SK-N-MC (cell line): ENCODE data around the gene C12orf56.

ENCODE experiments used
- EZH2 ChIP-seq: fragments of 200-600 bp; sonication (generic); IDR thresholded peaks from one replicate; pipeline ENCODE4 v1.6.1; 2017; ENCODE audit warnings: antibody characterized with exemption
- POLR2AphosphoS5 ChIP-seq: IDR thresholded peaks from 2 replicates; pipeline ENCODE4 v1.6.1; 2012; ENCODE audit warnings: mild to moderate bottlenecking, low read depth, low read length, borderline replicate concordance

DNA sequence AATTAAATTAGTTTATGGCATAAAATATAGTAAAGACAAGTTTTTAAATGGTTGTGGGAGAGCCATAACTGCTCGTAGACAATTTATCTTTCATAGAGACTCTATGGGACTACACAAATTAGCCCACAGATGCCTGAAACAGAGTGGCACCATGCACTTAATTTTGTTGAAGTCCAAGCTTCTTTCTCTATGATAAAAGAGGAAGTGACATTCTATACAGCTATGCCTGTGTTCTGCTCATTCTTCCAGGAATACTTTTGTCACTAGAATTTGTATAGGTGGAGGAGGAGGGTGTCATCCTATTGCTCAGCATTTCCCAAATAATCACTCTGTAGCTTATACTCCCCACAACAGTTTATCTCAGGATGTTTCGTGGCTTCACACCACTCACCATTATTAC lies 124.7 kb downstream of the C12orf56 start:
- TF ChIP-seq POLR2AphosphoS5 (no peak), EZH2 (no peak)
